GM12878 (cell line): ENCODE data around the gene TSHZ2. TPM values are rescaled to one million over a fixed set of nuclear protein-coding genes. Genes with fewer than 3 reads are reported as not detected.

ENCODE experiments used
- ATAC-seq: fragments of 200-7000 bp; cut with Tn5 transposase; 3 replicates; pipeline ENCODE4 v1.9.1; 2020; ENCODE audit warnings: mild to moderate bottlenecking, moderate library complexity
- BruUV-seq: library from RNA; stranded (reverse); fragments of 400-500 nt; replicated peaks from 2 replicates; lab custom pipeline; 2021; lab: Mats Ljungman, UMichigan
- CTCF ChIA-PET: fragments of 300-600 bp; sonication (Branson Sonifier 250); formaldehyde crosslinking; extraction: SDS; loops from one replicate; lab custom pipeline; 2021; ENCODE audit warnings: inconsistent platforms; lab: Yijun Ruan, JAX
- POLR2A ChIA-PET: fragments of 350-600 bp; formaldehyde crosslinking; extraction: SDS; loops from one replicate; lab custom pipeline; 2021; ENCODE audit warnings: inconsistent platforms; lab: Charles Lee
- RAD21 ChIA-PET: fragments of 300-600 bp; sonication (Branson Sonifier 250); formaldehyde crosslinking; loops from one replicate; lab custom pipeline; 2023; ENCODE audit warnings: antibody characterized with exemption; ENCODE audit not compliant: unreplicated experiment; lab: Charles Lee
- SMC1A ChIA-PET: fragments of 300-600 bp; sonication (Branson Sonifier 250); formaldehyde crosslinking; loops from one replicate; lab custom pipeline; 2023; ENCODE audit not compliant: unreplicated experiment, uncharacterized antibody; lab: Charles Lee
- DNase-seq: peaks from one replicate; pipeline ENCODE4 v3.0.0-alpha.2; 2011; ENCODE audit warnings: low read depth, low spot score
- FAIRE-seq: peaks from 3 replicates; lab custom pipeline; 2011; peaks lifted over from hg19 to GRCh38; lab: Jason Lieb, UNC
- H2AFZ ChIP-seq: 2 replicates; pipeline ENCODE4 v1.6.0; 2011; ENCODE audit warnings: low read depth, low read length, control low read depth; ENCODE audit not compliant: control insufficient read depth
- H3K27ac ChIP-seq: 2 replicates; pipeline ENCODE4 v1.5.1; 2011; ENCODE audit warnings: control low read depth; ENCODE audit not compliant: control insufficient read depth, insufficient read depth
- H3K27me3 ChIP-seq, 2 experiments: replicated peaks in 1 of 2; 2 replicates each; pipeline versions ENCODE4 v1.6.0 to v1.6.1; 2011; ENCODE audit warnings: low read length in 1 of 2; ENCODE audit not compliant: control insufficient read depth in 2 of 2, insufficient read depth in 2 of 2
- H3K36me3 ChIP-seq, 2 experiments: 2 replicates each; pipeline ENCODE4 v1.5.1; 2011; ENCODE audit warnings: low read length in 1 of 2; ENCODE audit not compliant: control insufficient read depth in 2 of 2, insufficient read depth in 2 of 2
- H3K4me1 ChIP-seq: 2 replicates; pipeline ENCODE4 v1.6.1; 2011; ENCODE audit warnings: mild to moderate bottlenecking, low read length, moderate library complexity, mixed read lengths; ENCODE audit not compliant: control insufficient read depth, insufficient read depth
- H3K4me2 ChIP-seq: 2 replicates; pipeline ENCODE4 v1.6.0; 2011; ENCODE audit warnings: control low read depth; ENCODE audit not compliant: control insufficient read depth, insufficient read depth
- H3K4me3 ChIP-seq: fragments of 200-600 bp; sonication (generic); 2 replicates; pipeline ENCODE4 v1.5.1; 2016
- H3K79me2 ChIP-seq: 2 replicates; pipeline ENCODE4 v1.6.0; 2011; ENCODE audit warnings: low read length; ENCODE audit not compliant: control insufficient read depth, insufficient read depth
- H3K9ac ChIP-seq: 2 replicates; pipeline ENCODE4 v1.8.0; 2011; ENCODE audit warnings: low read length, control low read depth, mixed read lengths; ENCODE audit not compliant: control insufficient read depth, insufficient read depth
- H3K9me3 ChIP-seq: replicated peaks from 3 replicates; pipeline ENCODE4 v1.5.1; 2011; ENCODE audit warnings: mild to moderate bottlenecking, low read length; ENCODE audit not compliant: control insufficient read depth, insufficient read depth
- H4K20me1 ChIP-seq: 2 replicates; pipeline ENCODE4 v1.6.0; 2011; ENCODE audit not compliant: control insufficient read depth, insufficient read depth
- FOS ChIP-seq: IDR thresholded peaks from 3 replicates; pipeline ENCODE4 v1.6.1; 2011; ENCODE audit warnings: borderline replicate concordance; ENCODE audit not compliant: insufficient read length; ENCODE audit errors: extremely low read depth
- IKZF2 ChIP-seq, 2 experiments: fragments of 450-650 bp; IDR thresholded peaks; 2 replicates each; pipeline ENCODE4 v1.6.1; 2017; ENCODE audit warnings: mild to moderate bottlenecking in 2 of 2, moderate library complexity in 2 of 2
- NFYB ChIP-seq: IDR thresholded peaks from 2 replicates; pipeline ENCODE4 v1.6.1; 2011; ENCODE audit warnings: low read depth, mild to moderate bottlenecking, low read length, improper control_type of control experiment, moderate library complexity; ENCODE audit not compliant: insufficient read depth
- NR2C2 ChIP-seq: IDR thresholded peaks from 2 replicates; pipeline ENCODE4 v1.6.1; 2011; ENCODE audit warnings: borderline replicate concordance, low read depth; ENCODE audit not compliant: control insufficient read depth, insufficient read length
- POLR2AphosphoS2 ChIP-seq: IDR thresholded peaks from 2 replicates; pipeline ENCODE4 v1.6.1; 2011; ENCODE audit warnings: low read depth, mild to moderate bottlenecking, low read length, improper control_type of control experiment, moderate library complexity
- RELA ChIP-seq: fragments of 450-650 bp; IDR thresholded peaks from 2 replicates; pipeline ENCODE4 v1.8.0; 2014; ENCODE audit warnings: borderline replicate concordance; ENCODE audit not compliant: partially characterized antibody
- TCF7 ChIP-seq: IDR thresholded peaks from 2 replicates; pipeline ENCODE4 v1.6.1; 2014; ENCODE audit warnings: antibody characterized with exemption, borderline replicate concordance
- USF1 ChIP-seq: IDR thresholded peaks from 2 replicates; pipeline ENCODE4 v1.6.1; 2011; ENCODE audit warnings: borderline replicate concordance, low read depth, mild to moderate bottlenecking, moderate library complexity, mixed read lengths, low read length; ENCODE audit not compliant: insufficient read depth; ENCODE audit errors: extremely low read length
- YY1 ChIP-seq: IDR thresholded peaks from 2 replicates; pipeline ENCODE4 v1.6.1; 2011; ENCODE audit warnings: low read depth, mild to moderate bottlenecking, low read length
- WGBS: methylation state at CpG from one replicate; pipeline ENCODE4 v1.1.6; 2016; ENCODE audit warnings: low lambda C conversion rate; ENCODE audit not compliant: insufficient replicate concordance, insufficient coverage; ENCODE audit errors: missing lambda C conversion rate; 5-methylcytosine and 5-hydroxymethylcytosine counted together
- in situ Hi-C: fragments of 300-500 bp; cut with MboI; formaldehyde crosslinking; loops from 9 replicates; pipeline ENCODE4 v1.14.3; 2018; ENCODE audit warnings: mixed read lengths
- intact Hi-C: fragments of 100-400 bp; cut with micrococcal nuclease; formaldehyde crosslinking; loops from one replicate; pipeline ENCODE4 v1.14.2; 2022; ENCODE audit not compliant: unreplicated experiment
- polyA plus RNA-seq, 11 experiments: library from polyadenylated mRNA; depleted of rRNA in 4 of 11; unstranded in 6 of 11; stranded (reverse) in 5 of 11; fragments of >200 nt; fragmentation: Nextera tagmentation in 4 of 11; fragmentation: Illumina TruSeq in 1 of 11; extraction: Ambion mirVana in 4 of 11; extraction: Trizol in 1 of 11; gene quantifications; 1 replicate in 1 of 11; 2 replicates in 10 of 11; pipeline versions ENCODE4 v1.2.1 to v1.2.3, GENCODE V29; 2011 to 2016; ENCODE audit warnings: inconsistent platforms in 2 of 11, missing spikeins in 2 of 11, low read depth in 1 of 11
- total RNA-seq, 4 experiments: library from RNA; depleted of rRNA in 3 of 4; stranded (reverse); fragments of >200 nt in 3 of 4; fragmentation: Illumina TruSeq in 1 of 4; extraction: Trizol in 1 of 4; gene quantifications; 2 replicates each; pipeline versions ENCODE4 v1.2.1 to v1.2.3, GENCODE V29; 2013 to 2021
- TF ChIP-seq, protein P1 (sequence below): fragments of 450-650 bp; IDR thresholded peaks from 2 replicates; pipeline ENCODE4 v1.6.1; 2014; ENCODE audit warnings: mild to moderate bottlenecking
- TF ChIP-seq, protein P2 (sequence below): fragments of 450-650 bp; IDR thresholded peaks from 2 replicates; pipeline ENCODE4 v1.6.1; 2016; ENCODE audit warnings: mild to moderate bottlenecking, moderate library complexity, borderline replicate concordance
- TF ChIP-seq, protein P3 (sequence below): IDR thresholded peaks from 2 replicates; pipeline ENCODE4 v1.6.1; 2011; ENCODE audit warnings: low read depth, mild to moderate bottlenecking, low read length, moderate library complexity, borderline replicate concordance; ENCODE audit errors: extremely low read depth

Gene TSHZ2
- total and polyA plus RNA-seq, 10 of the 15 experiments (the other 5 are each of a cell fraction or from before 2014, with no cell fraction given) = 0.01 to 0.86 (median 0.13) TPM; not detected in 2

DNA sequence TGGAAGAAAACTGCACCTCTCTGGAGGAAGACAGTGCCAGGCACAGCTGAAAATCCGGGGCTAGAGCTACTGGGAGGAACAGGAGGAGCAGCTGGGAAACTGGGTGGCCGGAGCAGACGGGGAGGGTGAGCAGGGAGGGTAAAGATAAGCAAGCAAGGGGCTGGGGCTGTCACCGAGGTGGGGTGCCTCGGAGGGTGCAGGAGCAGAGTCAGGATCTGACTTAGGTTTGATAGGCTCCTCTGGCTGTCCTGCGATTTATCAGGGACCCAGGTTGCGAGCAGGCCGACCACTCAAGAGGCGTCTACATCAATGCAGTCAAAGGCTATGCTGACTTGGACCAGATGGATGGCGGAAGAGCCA is 12.3 kb downstream of the TSHZ2 start:
- Histone ChIP-seq H3K4me3 (no peak overlapping the region), H3K79me2 (no peaks in the 10 kb centered on the region), H3K27ac (no peak overlapping the region), H3K4me2 (no peak overlapping the region), H3K9ac (no peak overlapping the region), H3K9me3 (no peaks in the 10 kb centered on the region), H3K4me1 (no peaks in the 10 kb centered on the region), H4K20me1 (no peaks in the 10 kb centered on the region), H3K27me3 (peaks cover 0 to 2% of the 10 kb centered on the region in 2 experiments; a peak in 1 of 4 replicates), H3K36me3 (no peaks in the 10 kb centered on the region), H2AFZ (no peak overlapping the region)
- no peak for TF ChIP-seq IKZF2 (IDR thresholded peaks at IDR 0.05)
- no peak for TF ChIP-seq NFYB
- no peak for TF ChIP-seq FOS
- no peak for TF ChIP-seq USF1
- TF ChIP-seq, protein P1, sequence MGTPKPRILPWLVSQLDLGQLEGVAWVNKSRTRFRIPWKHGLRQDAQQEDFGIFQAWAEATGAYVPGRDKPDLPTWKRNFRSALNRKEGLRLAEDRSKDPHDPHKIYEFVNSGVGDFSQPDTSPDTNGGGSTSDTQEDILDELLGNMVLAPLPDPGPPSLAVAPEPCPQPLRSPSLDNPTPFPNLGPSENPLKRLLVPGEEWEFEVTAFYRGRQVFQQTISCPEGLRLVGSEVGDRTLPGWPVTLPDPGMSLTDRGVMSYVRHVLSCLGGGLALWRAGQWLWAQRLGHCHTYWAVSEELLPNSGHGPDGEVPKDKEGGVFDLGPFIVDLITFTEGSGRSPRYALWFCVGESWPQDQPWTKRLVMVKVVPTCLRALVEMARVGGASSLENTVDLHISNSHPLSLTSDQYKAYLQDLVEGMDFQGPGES = no peak
- no peak for TF ChIP-seq YY1
- TF ChIP-seq TCF7 = no peak
- TF ChIP-seq NR2C2 = no peak
- TF ChIP-seq, protein P2, sequence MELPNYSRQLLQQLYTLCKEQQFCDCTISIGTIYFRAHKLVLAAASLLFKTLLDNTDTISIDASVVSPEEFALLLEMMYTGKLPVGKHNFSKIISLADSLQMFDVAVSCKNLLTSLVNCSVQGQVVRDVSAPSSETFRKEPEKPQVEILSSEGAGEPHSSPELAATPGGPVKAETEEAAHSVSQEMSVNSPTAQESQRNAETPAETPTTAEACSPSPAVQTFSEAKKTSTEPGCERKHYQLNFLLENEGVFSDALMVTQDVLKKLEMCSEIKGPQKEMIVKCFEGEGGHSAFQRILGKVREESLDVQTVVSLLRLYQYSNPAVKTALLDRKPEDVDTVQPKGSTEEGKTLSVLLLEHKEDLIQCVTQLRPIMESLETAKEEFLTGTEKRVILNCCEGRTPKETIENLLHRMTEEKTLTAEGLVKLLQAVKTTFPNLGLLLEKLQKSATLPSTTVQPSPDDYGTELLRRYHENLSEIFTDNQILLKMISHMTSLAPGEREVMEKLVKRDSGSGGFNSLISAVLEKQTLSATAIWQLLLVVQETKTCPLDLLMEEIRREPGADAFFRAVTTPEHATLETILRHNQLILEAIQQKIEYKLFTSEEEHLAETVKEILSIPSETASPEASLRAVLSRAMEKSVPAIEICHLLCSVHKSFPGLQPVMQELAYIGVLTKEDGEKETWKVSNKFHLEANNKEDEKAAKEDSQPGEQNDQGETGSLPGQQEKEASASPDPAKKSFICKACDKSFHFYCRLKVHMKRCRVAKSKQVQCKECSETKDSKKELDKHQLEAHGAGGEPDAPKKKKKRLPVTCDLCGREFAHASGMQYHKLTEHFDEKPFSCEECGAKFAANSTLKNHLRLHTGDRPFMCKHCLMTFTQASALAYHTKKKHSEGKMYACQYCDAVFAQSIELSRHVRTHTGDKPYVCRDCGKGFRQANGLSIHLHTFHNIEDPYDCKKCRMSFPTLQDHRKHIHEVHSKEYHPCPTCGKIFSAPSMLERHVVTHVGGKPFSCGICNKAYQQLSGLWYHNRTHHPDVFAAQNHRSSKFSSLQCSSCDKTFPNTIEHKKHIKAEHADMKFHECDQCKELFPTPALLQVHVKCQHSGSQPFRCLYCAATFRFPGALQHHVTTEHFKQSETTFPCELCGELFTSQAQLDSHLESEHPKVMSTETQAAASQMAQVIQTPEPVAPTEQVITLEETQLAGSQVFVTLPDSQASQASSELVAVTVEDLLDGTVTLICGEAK = no peak
- TF ChIP-seq POLR2AphosphoS2 = no peak
- TF ChIP-seq RELA = no peak
- TF ChIP-seq, protein P3, sequence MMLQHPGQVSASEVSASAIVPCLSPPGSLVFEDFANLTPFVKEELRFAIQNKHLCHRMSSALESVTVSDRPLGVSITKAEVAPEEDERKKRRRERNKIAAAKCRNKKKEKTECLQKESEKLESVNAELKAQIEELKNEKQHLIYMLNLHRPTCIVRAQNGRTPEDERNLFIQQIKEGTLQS = no peak
- DNase-seq (no peak), FAIRE-seq (no peak), ATAC-seq (no peak)
- RAD21 ChIA-PET = no interaction called here
- POLR2A ChIA-PET = no interaction called here
- intact Hi-C loops = no loop called here
- no TSS peak for BruUV-seq
- in situ Hi-C loops = no loop called here
- CTCF ChIA-PET = no interaction called here
- WGBS = 82% methylated on average over 10 of the region's 10 CpGs
- SMC1A ChIA-PET = interaction anchor here (0.6 kb wide), 1 partner anchor 43 kb away, joined by 3 read pairs; no protein-coding TSS in a partner anchor
